Measurements from ENCODE around the gene FREM2.

The FREM2 gene, protein sequence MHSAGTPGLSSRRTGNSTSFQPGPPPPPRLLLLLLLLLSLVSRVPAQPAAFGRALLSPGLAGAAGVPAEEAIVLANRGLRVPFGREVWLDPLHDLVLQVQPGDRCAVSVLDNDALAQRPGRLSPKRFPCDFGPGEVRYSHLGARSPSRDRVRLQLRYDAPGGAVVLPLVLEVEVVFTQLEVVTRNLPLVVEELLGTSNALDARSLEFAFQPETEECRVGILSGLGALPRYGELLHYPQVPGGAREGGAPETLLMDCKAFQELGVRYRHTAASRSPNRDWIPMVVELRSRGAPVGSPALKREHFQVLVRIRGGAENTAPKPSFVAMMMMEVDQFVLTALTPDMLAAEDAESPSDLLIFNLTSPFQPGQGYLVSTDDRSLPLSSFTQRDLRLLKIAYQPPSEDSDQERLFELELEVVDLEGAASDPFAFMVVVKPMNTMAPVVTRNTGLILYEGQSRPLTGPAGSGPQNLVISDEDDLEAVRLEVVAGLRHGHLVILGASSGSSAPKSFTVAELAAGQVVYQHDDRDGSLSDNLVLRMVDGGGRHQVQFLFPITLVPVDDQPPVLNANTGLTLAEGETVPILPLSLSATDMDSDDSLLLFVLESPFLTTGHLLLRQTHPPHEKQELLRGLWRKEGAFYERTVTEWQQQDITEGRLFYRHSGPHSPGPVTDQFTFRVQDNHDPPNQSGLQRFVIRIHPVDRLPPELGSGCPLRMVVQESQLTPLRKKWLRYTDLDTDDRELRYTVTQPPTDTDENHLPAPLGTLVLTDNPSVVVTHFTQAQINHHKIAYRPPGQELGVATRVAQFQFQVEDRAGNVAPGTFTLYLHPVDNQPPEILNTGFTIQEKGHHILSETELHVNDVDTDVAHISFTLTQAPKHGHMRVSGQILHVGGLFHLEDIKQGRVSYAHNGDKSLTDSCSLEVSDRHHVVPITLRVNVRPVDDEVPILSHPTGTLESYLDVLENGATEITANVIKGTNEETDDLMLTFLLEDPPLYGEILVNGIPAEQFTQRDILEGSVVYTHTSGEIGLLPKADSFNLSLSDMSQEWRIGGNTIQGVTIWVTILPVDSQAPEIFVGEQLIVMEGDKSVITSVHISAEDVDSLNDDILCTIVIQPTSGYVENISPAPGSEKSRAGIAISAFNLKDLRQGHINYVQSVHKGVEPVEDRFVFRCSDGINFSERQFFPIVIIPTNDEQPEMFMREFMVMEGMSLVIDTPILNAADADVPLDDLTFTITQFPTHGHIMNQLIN (N-terminal part only)

DNA sequence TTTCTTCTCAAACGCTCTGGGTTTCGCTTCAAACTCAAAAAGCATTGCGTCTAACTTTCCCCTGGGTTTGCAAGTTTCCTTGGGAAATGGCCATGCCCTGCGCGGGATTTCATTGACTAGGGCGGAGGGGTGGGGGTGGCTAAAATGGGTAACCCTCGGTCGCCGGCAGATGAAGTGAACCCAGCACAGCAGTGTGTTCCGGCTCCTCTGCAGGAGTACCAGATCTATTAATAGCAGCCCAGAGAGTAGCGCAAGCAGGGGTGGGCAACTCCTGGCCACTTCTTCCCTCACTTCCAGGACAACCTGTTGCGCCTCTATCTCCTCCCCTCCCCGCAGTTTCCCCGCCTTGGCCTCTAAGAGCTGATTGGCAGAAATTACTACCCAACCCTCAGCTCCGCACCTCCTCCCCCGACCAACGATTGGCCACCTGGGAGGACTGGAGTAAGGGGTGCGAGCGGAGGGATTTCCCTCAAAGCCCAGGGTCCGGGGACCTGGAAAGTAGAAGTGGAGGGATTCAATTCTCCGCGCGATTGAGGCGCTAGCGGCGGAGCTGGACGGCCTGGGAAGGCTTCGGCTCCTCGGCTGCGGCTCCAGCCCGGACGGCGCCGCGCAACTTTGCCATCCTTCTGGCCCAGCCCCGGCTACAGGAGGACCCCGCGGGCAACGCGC is at the start of gene FREM2:
Gene FREM2, plus strand, starts transcription at position 501 of the 669 bp plus-strand sequence. CDS start 268 bp downstream, outside the sequence.
- H3K36me3 ChIP-seq, result no peaks in the 10 kb centered on the region
- TF ChIP-seq, protein P1, sequence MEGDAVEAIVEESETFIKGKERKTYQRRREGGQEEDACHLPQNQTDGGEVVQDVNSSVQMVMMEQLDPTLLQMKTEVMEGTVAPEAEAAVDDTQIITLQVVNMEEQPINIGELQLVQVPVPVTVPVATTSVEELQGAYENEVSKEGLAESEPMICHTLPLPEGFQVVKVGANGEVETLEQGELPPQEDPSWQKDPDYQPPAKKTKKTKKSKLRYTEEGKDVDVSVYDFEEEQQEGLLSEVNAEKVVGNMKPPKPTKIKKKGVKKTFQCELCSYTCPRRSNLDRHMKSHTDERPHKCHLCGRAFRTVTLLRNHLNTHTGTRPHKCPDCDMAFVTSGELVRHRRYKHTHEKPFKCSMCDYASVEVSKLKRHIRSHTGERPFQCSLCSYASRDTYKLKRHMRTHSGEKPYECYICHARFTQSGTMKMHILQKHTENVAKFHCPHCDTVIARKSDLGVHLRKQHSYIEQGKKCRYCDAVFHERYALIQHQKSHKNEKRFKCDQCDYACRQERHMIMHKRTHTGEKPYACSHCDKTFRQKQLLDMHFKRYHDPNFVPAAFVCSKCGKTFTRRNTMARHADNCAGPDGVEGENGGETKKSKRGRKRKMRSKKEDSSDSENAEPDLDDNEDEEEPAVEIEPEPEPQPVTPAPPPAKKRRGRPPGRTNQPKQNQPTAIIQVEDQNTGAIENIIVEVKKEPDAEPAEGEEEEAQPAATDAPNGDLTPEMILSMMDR (IDR thresholded peaks at IDR 0.05), result no peak

GRCh38 chr13:38637576-38637975 is 49.3 kb upstream of the FREM2 start:
- Histone ChIP-seq H3K9me3 (no peaks in the 10 kb centered on the region), H3K4me1 (no peaks in the 10 kb centered on the region), H3K36me3 (no peaks in the 10 kb centered on the region), H3K4me3 (no peak overlapping the region), H3K27me3 (no peaks in the 10 kb centered on the region), H3K27ac (no peak overlapping the region)
- no peak for DNase-seq
- TF ChIP-seq, protein P1 (IDR thresholded peaks at IDR 0.05), result no peak
- intact Hi-C loops (cut with DNase I; ENCODE audit: low total_unique reads), result no loop called here

More for the DNA sequence above, at the start of gene FREM2:
- peaks cover 0 to 22% (median 16%) of the 10 kb centered on the region in 4 donors for H3K4me1 ChIP-seq
- H3K9me3 ChIP-seq, result no peaks in the 10 kb centered on the region
- no peak for DNase-seq
- H3K27ac ChIP-seq, result no peak within 1 kb of the TSS
- H3K27me3 ChIP-seq, result peaks cover 0 to 45% of the 10 kb centered on the region in 2 donors
- intact Hi-C loops (cut with DNase I; ENCODE audit: low total_unique reads), result no loop called here
- H3K4me3 ChIP-seq, result peak within 1 kb of the TSS; percentile 30 to 51

GRCh38 chr13:38641164-38641948 is 45.5 kb upstream of the FREM2 start:
- TF ChIP-seq, protein P1 (IDR thresholded peaks at IDR 0.05), result no peak
- H3K27me3 ChIP-seq, result no peaks in the 10 kb centered on the region
- H3K4me1 ChIP-seq, result no peaks in the 10 kb centered on the region
- no peak overlapping the region for H3K4me3 ChIP-seq
- no peak for DNase-seq
- no peaks in the 10 kb centered on the region for H3K36me3 ChIP-seq
- intact Hi-C loops (cut with DNase I; ENCODE audit: low total_unique reads), result no loop called here
- H3K9me3 ChIP-seq, result no peaks in the 10 kb centered on the region
- H3K27ac ChIP-seq, result no peak overlapping the region

- H3K4me3 ChIP-seq, result no peak overlapping the region
- intact Hi-C loops (cut with DNase I; ENCODE audit: low total_unique reads), result no loop called here
- DNase-seq, result no peak
- TF ChIP-seq, protein P1 (IDR thresholded peaks at IDR 0.05), result no peak
- H3K36me3 ChIP-seq, result no peaks in the 10 kb centered on the region
- H3K4me1 ChIP-seq, result no peaks in the 10 kb centered on the region
- no peaks in the 10 kb centered on the region for H3K9me3 ChIP-seq
- H3K27ac ChIP-seq, result no peak overlapping the region
- H3K27me3 ChIP-seq, result no peaks in the 10 kb centered on the region
Measured at GRCh38 chr13:38647312-38647711, 39.6 kb upstream of the FREM2 start.

Measured in tibial artery (tissue), 4 donors.